HepG2 (cell line): ENCODE data around the gene POLR2J. TPM values are rescaled to one million over a fixed set of nuclear protein-coding genes. Genes with fewer than 3 reads are reported as not detected.
A peak's percentile ranks its signal among the peaks of the same experiment; 100 is the strongest.

Experiments used
- ATAC-seq: fragments of 200-7000 bp; cut with Tn5 transposase; 3 replicates; pipeline ENCODE4 v1.9.1; 2020; ENCODE audit warnings: mild to moderate bottlenecking, moderate library complexity
- BruUV-seq: library from RNA; stranded (reverse); fragments of 400-500 nt; replicated peaks from 2 replicates; lab custom pipeline; 2021; lab: Mats Ljungman, UMichigan
- CTCF ChIA-PET: fragments of 300-600 bp; formaldehyde crosslinking; extraction: SDS; loops from one replicate; lab custom pipeline; 2021; ENCODE audit warnings: low total read pairs, inconsistent platforms, low intra/inter-chr PET ratio; lab: Yijun Ruan, JAX
- POLR2A ChIA-PET: fragments of 350-600 bp; sonication (Branson Sonifier 250); formaldehyde crosslinking; loops from one replicate; lab custom pipeline; 2020; ENCODE audit warnings: antibody characterized with exemption, inconsistent platforms; lab: Yijun Ruan, JAX
- DNase-seq: peaks from one replicate; pipeline ENCODE4 v3.0.0-alpha.2; 2015; ENCODE audit warnings: low spot score
- FAIRE-seq: peaks from 3 replicates; lab custom pipeline; 2011; peaks lifted over from hg19 to GRCh38; lab: Jason Lieb, UNC
- H2AFZ ChIP-seq: one replicate; pipeline ENCODE4 v1.6.1; 2011; ENCODE audit warnings: low read length, inconsistent platforms
- H3K27ac ChIP-seq: fragments of 300-600 bp; 3 replicates; pipeline ENCODE4 v1.8.0; 2011; ENCODE audit warnings: mixed run types, mild to moderate bottlenecking, mixed read lengths, low read length, inconsistent platforms; ENCODE audit not compliant: insufficient read depth; ENCODE audit errors: extremely low read length
- H3K27me3 ChIP-seq, 2 experiments: fragments of 200-600 bp in 1 of 2; 2 replicates in 1 of 2; 3 replicates in 1 of 2; pipeline versions ENCODE4 v1.6.0 to v1.8.0; 2011; ENCODE audit warnings: low read length in 2 of 2, mild to moderate bottlenecking in 2 of 2, moderate library complexity in 2 of 2, inconsistent platforms in 1 of 2; ENCODE audit not compliant: insufficient read depth in 2 of 2, control insufficient read depth in 1 of 2
- H3K36me3 ChIP-seq, 2 experiments: fragments of 200-600 bp in 1 of 2; replicated peaks in 1 of 2; 2 replicates in 1 of 2; 3 replicates in 1 of 2; pipeline versions ENCODE4 v1.5.1 to v1.8.0; 2011; ENCODE audit warnings: low read length in 2 of 2, inconsistent platforms in 1 of 2; ENCODE audit not compliant: insufficient read depth in 2 of 2, control insufficient read depth in 1 of 2
- H3K4me1 ChIP-seq: 2 replicates; pipeline ENCODE4 v1.5.1; 2012; ENCODE audit warnings: low read length, inconsistent platforms; ENCODE audit not compliant: insufficient read depth
- H3K4me2 ChIP-seq: 2 replicates; pipeline ENCODE4 v1.6.0; 2011; ENCODE audit warnings: low read depth, low read length, inconsistent platforms
- H3K4me3 ChIP-seq, 3 experiments: fragments of 200-600 bp in 1 of 3; sonication (generic), shearing (Covaris generic) in 1 of 3; replicated peaks in 1 of 3; 2 replicates each; pipeline ENCODE4 v1.5.1; 2011 to 2016; ENCODE audit warnings: low read length in 3 of 3, inconsistent platforms in 2 of 3, low read depth in 2 of 3, mild to moderate bottlenecking in 2 of 3, control low read depth in 1 of 3, mixed read lengths in 1 of 3; ENCODE audit not compliant: insufficient read depth in 1 of 3
- H3K79me2 ChIP-seq: one replicate; pipeline ENCODE4 v1.6.1; 2011; ENCODE audit warnings: low read length, inconsistent platforms; ENCODE audit not compliant: insufficient read depth
- H3K9ac ChIP-seq: 2 replicates; pipeline ENCODE4 v1.6.0; 2011; ENCODE audit warnings: mild to moderate bottlenecking, low read depth, low read length, inconsistent platforms; ENCODE audit not compliant: insufficient read depth
- H3K9me3 ChIP-seq: 2 replicates; pipeline ENCODE4 v1.5.1; 2012; ENCODE audit warnings: mild to moderate bottlenecking, low read length
- H4K20me1 ChIP-seq: 2 replicates; pipeline ENCODE4 v1.6.0; 2011; ENCODE audit warnings: inconsistent platforms, mild to moderate bottlenecking, low read length, moderate library complexity; ENCODE audit not compliant: insufficient read depth
- AFF4 ChIP-seq: sonication (generic); formaldehyde crosslinking; IDR thresholded peaks from 2 replicates; pipeline ENCODE4 v1.4.0; 2020; ENCODE audit warnings: missing genetic modification reagents
- AGO2 ChIP-seq: fragments of 200-400 bp; formaldehyde crosslinking; optimal IDR thresholded peaks from 2 replicates; pipeline ENCODE3; 2017; ENCODE audit warnings: mild to moderate bottlenecking, low read depth, low read length, moderate library complexity
- HNF1A ChIP-seq, 2 experiments: sonication (generic) in 1 of 2; formaldehyde crosslinking in 1 of 2; IDR thresholded peaks; 2 replicates each; pipeline versions ENCODE4 v1.4.0 to v1.6.1; 2016 to 2020; ENCODE audit warnings: borderline replicate concordance in 1 of 2, low read depth in 1 of 2, mild to moderate bottlenecking in 1 of 2, missing genetic modification reagents in 1 of 2
- POLR2G ChIP-seq: fragments of 200-400 bp; formaldehyde crosslinking; IDR thresholded peaks from 2 replicates; pipeline ENCODE4 v1.6.1; 2018; ENCODE audit warnings: mild to moderate bottlenecking, low read depth, low read length, moderate library complexity
- RBM22 ChIP-seq: fragments of 200-400 bp; formaldehyde crosslinking; optimal IDR thresholded peaks from 2 replicates; pipeline ENCODE3; 2017; ENCODE audit warnings: mild to moderate bottlenecking, low read length, moderate library complexity
- ZBTB43 ChIP-seq: sonication (generic); formaldehyde crosslinking; conservative IDR thresholded peaks from 2 replicates; pipeline ENCODE4 v1.4.0; 2020; ENCODE audit warnings: missing genetic modification reagents
- ZC3H13 ChIP-seq: sonication (generic); formaldehyde crosslinking; IDR thresholded peaks from 2 replicates; pipeline ENCODE4 v1.8.1; 2023; ENCODE audit warnings: mild to moderate bottlenecking, missing genetic modification reagents, moderate library complexity
- WGBS: methylation state at CpG from one replicate; pipeline ENCODE4 v1.1.6; 2017; ENCODE audit warnings: low lambda C conversion rate; 5-methylcytosine and 5-hydroxymethylcytosine counted together
- in situ Hi-C: cut with HindIII; loops from 2 replicates; pipeline ENCODE4 v1.10.0; 2017; ENCODE audit warnings: low pct_unique_long_range_greater_than_20kb; ENCODE audit not compliant: extremely low pct_ligation_motif_present
- intact Hi-C: fragments of 100-400 bp; cut with micrococcal nuclease; formaldehyde crosslinking; loops from one replicate; pipeline ENCODE4 v1.10.0; 2022; ENCODE audit not compliant: unreplicated experiment
- polyA plus RNA-seq, 8 experiments: library from polyadenylated mRNA; depleted of rRNA in 3 of 8; stranded (reverse) in 7 of 8; unstranded in 1 of 8; fragments of >200 nt; fragmentation: Illumina TruSeq in 4 of 8; extraction: Trizol in 4 of 8; gene quantifications; 2 replicates each; pipeline versions ENCODE4 v1.2.1 to v1.2.3, GENCODE V29; 2011 to 2016; ENCODE audit warnings: low read depth in 4 of 8, missing spikeins in 1 of 8, mixed read lengths in 1 of 8; ENCODE audit not compliant: insufficient read depth in 1 of 8
- total RNA-seq, 5 experiments: library from RNA; depleted of rRNA; stranded (reverse); fragments of >200 nt; fragmentation: Illumina TruSeq; extraction: Trizol; gene quantifications; 2 replicates each; pipeline ENCODE4 v1.2.3, GENCODE V29; 2016; ENCODE audit warnings: low read depth in 1 of 5

Gene POLR2J
- total and polyA plus RNA-seq, 2 of the 13 experiments (the other 11 are each of a cell fraction or from before 2014, with no cell fraction given) = 41.2 to 71.4 TPM

- TF ChIP-seq AFF4 (CRISPR knock-in tag) = no peak
Observed at GRCh38 chr7:102431617-102432298, 47.0 kb downstream of the POLR2J start (continued).

GRCh38 chr7:102429141-102429899 is 49.4 kb downstream of the POLR2J start:
- 91% methylated on average over 10 of the region's 10 CpGs for WGBS
- FAIRE-seq = no peak
- H3K9me3 ChIP-seq = no peaks in the 10 kb centered on the region
- no peak overlapping the region for H2AFZ ChIP-seq
- peaks cover 26% of the 10 kb centered on the region for H3K4me1 ChIP-seq
- H4K20me1 ChIP-seq = no peaks in the 10 kb centered on the region
- H3K27me3 ChIP-seq = no peaks in the 10 kb centered on the region
- H3K36me3 ChIP-seq = peaks cover 12 to 30% of the 10 kb centered on the region in 2 experiments; a peak in 4 of 5 replicates
- POLR2A ChIA-PET = no interaction called here
- H3K9ac ChIP-seq = no peak overlapping the region
- intact Hi-C loops = no loop called here
- no peaks in the 10 kb centered on the region for H3K79me2 ChIP-seq
- BruUV-seq = no TSS peak
- in situ Hi-C loops = no loop called here
- no peak for ATAC-seq
- no peak overlapping the region for H3K4me2 ChIP-seq
- no peak for DNase-seq
- CTCF ChIA-PET = no interaction called here
- TF ChIP-seq POLR2G (peak; percentile 47; the same call in 1 of the 2 replicates), ZBTB43 (no peak), RBM22 (peak; percentile 77), ZC3H13 (CRISPR knock-in tag) (0 out of 2 replicates have a peak, but pooled peaks have one; percentile 59), AGO2 (peak; percentile 49), HNF1A (IDR thresholded peaks at IDR 0.05; ENCODE audit: low read depth) (no peak), HNF1A (CRISPR knock-in tag; IDR thresholded peaks at IDR 0.05; ENCODE audit: borderline replicate concordance) (no peak)
- TF ChIP-seq, all 625 proteins: peak for 4
- no peak overlapping the region for H3K4me3 ChIP-seq
- no peak overlapping the region for H3K27ac ChIP-seq
